HUDEP-2 (cell line): Measurements from ENCODE around the gene ASCC1.
"Not testable (repeated sequence)": the region's sequence is repeated elsewhere in the genome, so short reads cannot be mapped to it uniquely, and the experiment has no call there.

Source experiments
- DNase-seq, 76 experiments: peaks; one replicate each; lab custom pipeline; 2025; ENCODE audit not compliant: unreplicated experiment in 76 of 76; lab: John Stamatoyannopoulos, UW

Gene ASCC1

GRCh38 chr10:72173619-72174296 lies 42.3 kb downstream of the ASCC1 start:
- DNase-seq = no peak

GRCh38 chr10:72173262-72173618 lies 42.8 kb downstream of the ASCC1 start:
- no peak for DNase-seq

- DNase-seq = no peak
These were observed 44.9 kb downstream of the ASCC1 start for GRCh38 chr10:72171175-72171630.

GRCh38 chr10:72170733-72171132 lies 45.3 kb downstream of the ASCC1 start:
- DNase-seq = no peak

GRCh38 chr10:72170263-72170662 lies 45.8 kb downstream of the ASCC1 start:
- no peak for DNase-seq

- no peak for DNase-seq
These were observed 49.0 kb downstream of the ASCC1 start for GRCh38 chr10:72167118-72167517.

- peak in 1 of 76 experiments; percentile 4 for DNase-seq
These were observed 51.5 kb downstream of the ASCC1 start for GRCh38 chr10:72164617-72165016.

GRCh38 chr10:72162978-72163377 lies 53.1 kb downstream of the ASCC1 start:
- no peak for DNase-seq

- no peak for DNase-seq
These were observed 57.9 kb downstream of the ASCC1 start for GRCh38 chr10:72158176-72158575.

GRCh38 chr10:72156223-72156622 lies 59.9 kb downstream of the ASCC1 start:
- DNase-seq = no peak

- DNase-seq = no peak
These were observed 63.8 kb downstream of the ASCC1 start for GRCh38 chr10:72152286-72152685.

- not testable (repeated sequence) for DNase-seq
These were observed 65.2 kb downstream of the ASCC1 start for GRCh38 chr10:72150746-72151478.

GRCh38 chr10:72147324-72147584 lies 68.8 kb downstream of the ASCC1 start:
- not testable (repeated sequence) for DNase-seq

- DNase-seq = no peak
These were observed 69.3 kb downstream of the ASCC1 start for GRCh38 chr10:72146559-72147323.

GRCh38 chr10:72146071-72146470 lies 70.0 kb downstream of the ASCC1 start:
- no peak for DNase-seq

- no peak for DNase-seq
These were observed 70.4 kb downstream of the ASCC1 start for GRCh38 chr10:72145657-72146056.

- DNase-seq = no peak
These were observed 75.2 kb downstream of the ASCC1 start for GRCh38 chr10:72140850-72141249.

GRCh38 chr10:72140174-72140573 lies 75.9 kb downstream of the ASCC1 start:
- DNase-seq = no peak

- no peak for DNase-seq
These were observed 78.5 kb downstream of the ASCC1 start for GRCh38 chr10:72137583-72137982.

- not testable (repeated sequence) for DNase-seq
These were observed 79.9 kb downstream of the ASCC1 start for GRCh38 chr10:72136225-72136624.

GRCh38 chr10:72134785-72135767 lies 81.0 kb downstream of the ASCC1 start:
- no peak for DNase-seq
